ENCODE data around the gene BEGAIN. TPM values are rescaled to one million over a fixed set of nuclear protein-coding genes. Genes with fewer than 3 reads are reported as not detected.

BEGAIN gene
- total and polyA plus RNA-seq, 8 donors: 1.2 to 3.6 (median 2.0) TPM

- no peaks in the 10 kb centered on the region for H3K9me3 ChIP-seq
- peak in 2 of 4 donors; percentile 20 to 42 for DNase-seq
- intact Hi-C loops (cut with DNase I): no loop called here
- H3K36me3 ChIP-seq: no peaks in the 10 kb centered on the region
- H3K4me3 ChIP-seq: no peak overlapping the region
- peaks cover 14 to 77% of the 10 kb centered on the region in 2 donors for H3K27me3 ChIP-seq
- H3K4me1 ChIP-seq: peaks cover 0 to 10% of the 10 kb centered on the region in 2 donors
- no peak overlapping the region for H3K27ac ChIP-seq
- no peak for ATAC-seq
- TF ChIP-seq, protein P1, sequence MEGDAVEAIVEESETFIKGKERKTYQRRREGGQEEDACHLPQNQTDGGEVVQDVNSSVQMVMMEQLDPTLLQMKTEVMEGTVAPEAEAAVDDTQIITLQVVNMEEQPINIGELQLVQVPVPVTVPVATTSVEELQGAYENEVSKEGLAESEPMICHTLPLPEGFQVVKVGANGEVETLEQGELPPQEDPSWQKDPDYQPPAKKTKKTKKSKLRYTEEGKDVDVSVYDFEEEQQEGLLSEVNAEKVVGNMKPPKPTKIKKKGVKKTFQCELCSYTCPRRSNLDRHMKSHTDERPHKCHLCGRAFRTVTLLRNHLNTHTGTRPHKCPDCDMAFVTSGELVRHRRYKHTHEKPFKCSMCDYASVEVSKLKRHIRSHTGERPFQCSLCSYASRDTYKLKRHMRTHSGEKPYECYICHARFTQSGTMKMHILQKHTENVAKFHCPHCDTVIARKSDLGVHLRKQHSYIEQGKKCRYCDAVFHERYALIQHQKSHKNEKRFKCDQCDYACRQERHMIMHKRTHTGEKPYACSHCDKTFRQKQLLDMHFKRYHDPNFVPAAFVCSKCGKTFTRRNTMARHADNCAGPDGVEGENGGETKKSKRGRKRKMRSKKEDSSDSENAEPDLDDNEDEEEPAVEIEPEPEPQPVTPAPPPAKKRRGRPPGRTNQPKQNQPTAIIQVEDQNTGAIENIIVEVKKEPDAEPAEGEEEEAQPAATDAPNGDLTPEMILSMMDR (IDR thresholded peaks at IDR 0.05): no peak
Measured at GRCh38 chr14:100589071-100589759, 2.0 kb upstream of the BEGAIN start.

DNA sequence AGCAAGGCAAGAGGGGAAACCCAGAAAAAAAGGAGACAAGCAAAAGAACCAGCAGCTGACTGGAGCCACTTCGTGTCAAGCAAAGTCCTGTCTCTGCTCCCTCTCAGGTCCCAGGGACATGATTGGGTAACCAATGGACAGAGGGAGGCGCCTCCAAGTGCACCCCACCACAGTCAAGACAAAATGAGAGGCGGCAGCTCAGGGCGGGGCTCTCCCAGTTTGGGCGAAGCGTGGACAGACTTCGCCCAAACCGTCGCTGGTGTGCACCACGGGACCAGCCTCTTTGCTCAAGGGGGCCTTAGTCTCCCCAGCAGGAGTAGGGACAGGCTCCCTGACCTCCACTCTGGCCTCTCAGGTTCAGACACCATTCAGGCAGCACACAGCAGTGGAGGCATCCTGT, 1.5 kb upstream of the BEGAIN start:
- Histone ChIP-seq H3K36me3 (no peaks in the 10 kb centered on the region), H3K9me3 (no peaks in the 10 kb centered on the region), H3K4me3 (no peak overlapping the region), H3K27ac (no peak overlapping the region), H3K4me1 (peaks cover 0 to 10% of the 10 kb centered on the region in 2 donors), H3K27me3 (peaks cover 14 to 72% of the 10 kb centered on the region in 2 donors)
- DNase-seq: peak in 1 of 4 donors; percentile 38
- TF ChIP-seq, protein P1 (IDR thresholded peaks at IDR 0.05): no peak
- ATAC-seq: no peak
- intact Hi-C loops (cut with DNase I): no loop called here

DNA sequence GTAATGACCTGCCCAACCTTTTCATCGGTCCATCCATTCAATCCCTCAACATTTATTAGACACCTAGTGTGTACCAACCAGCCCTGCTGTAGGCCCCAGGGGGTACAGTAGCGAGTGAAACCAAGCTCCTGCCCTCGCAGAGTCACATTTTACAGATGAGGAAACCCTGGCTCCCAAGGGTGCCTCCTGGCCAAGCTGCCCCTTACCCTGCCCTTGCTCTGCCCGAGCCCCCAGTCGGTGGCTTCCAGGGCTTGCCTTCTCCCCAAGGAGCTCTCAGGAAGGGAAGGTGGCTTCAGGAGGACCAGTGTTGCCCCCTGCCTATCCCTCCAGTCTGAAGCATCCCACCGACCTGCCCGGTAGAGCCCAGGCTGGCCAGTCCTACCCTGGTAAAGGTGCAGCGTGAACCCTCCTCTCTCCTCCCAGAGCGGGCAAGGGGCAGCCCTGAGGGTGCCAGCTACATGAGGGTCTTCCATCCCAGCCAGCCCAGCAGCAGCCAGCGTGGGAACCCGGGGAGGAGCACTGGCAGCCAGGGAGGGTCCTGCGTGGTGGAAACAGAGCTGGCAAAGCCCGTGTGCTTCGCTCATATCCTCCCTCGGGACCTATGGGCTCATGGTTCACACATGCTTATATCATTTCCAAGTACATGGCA, 670 bp upstream of the BEGAIN start:
- Histone ChIP-seq H3K27me3 (peaks cover 14 to 69% of the 10 kb centered on the region in 2 donors), H3K9me3 (no peaks in the 10 kb centered on the region), H3K36me3 (no peaks in the 10 kb centered on the region), H3K4me1 (peaks cover 0 to 10% of the 10 kb centered on the region in 2 donors), H3K27ac (no peak overlapping the region), H3K4me3 (no peak overlapping the region)
- TF ChIP-seq, protein P1 (IDR thresholded peaks at IDR 0.05): no peak
- no peak for ATAC-seq
- intact Hi-C loops (cut with DNase I): no loop called here
- peak in 2 of 4 donors; percentile 22 to 45 for DNase-seq

DNA sequence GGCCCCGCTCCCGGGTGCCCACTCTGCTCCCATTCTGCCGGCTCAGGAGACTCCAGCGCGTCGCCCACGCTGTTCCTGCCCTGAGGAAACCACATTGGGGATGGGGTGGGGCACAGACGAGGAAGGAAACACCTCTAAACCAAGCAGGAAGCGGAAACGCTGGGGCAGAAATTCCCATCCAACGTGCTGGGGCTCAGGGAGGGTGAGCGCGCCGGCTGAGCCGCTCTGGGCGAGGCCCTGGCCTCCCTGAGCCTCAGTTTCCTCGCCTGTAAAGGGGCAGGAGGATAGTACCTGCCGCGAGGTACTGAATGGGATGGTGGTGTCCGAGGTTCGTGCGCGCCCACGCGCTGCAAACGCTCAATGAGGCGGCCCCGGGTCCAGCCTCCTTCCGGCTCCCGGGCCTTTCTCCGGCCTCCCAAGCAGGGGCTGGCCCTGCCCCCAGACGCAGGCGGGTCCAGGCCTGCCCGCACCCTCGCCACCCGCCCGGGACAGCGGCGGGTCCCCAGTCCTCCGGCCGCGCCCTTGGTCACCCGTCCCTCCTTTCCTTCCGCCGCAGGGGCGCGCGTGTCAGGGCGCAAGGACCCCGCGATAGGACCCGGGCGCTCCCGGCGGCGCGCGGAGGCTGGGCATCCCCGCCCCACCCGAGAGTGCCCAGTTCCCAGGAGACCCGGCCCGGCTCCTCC, 673 bp downstream of the BEGAIN start:
- intact Hi-C loops (cut with DNase I): no loop called here
- Histone ChIP-seq H3K27me3 (peaks cover 14 to 57% of the 10 kb centered on the region in 2 donors), H3K36me3 (no peaks in the 10 kb centered on the region), H3K4me1 (peaks cover 0 to 10% of the 10 kb centered on the region in 2 donors), H3K27ac (no peak overlapping the region), H3K4me3 (peak overlapping the region; percentile 38 to 53), H3K9me3 (no peaks in the 10 kb centered on the region)
- ATAC-seq (peak; percentile 58), DNase-seq (peak in 1 of 4 donors; percentile 83)
- TF ChIP-seq, protein P1 (IDR thresholded peaks at IDR 0.05): no peak

GRCh38 chr14:100586153-100586402, 1.1 kb downstream of the BEGAIN start:
- H3K4me3 ChIP-seq: peak overlapping the region; percentile 38 to 53
- TF ChIP-seq, protein P1 (IDR thresholded peaks at IDR 0.05): no peak
- ATAC-seq: no peak

More at GRCh38 chr14:100586153-100586402, 1.1 kb downstream of the BEGAIN start:
- Histone ChIP-seq H3K27ac (no peak overlapping the region), H3K9me3 (no peaks in the 10 kb centered on the region), H3K27me3 (peaks cover 14 to 53% of the 10 kb centered on the region in 2 donors), H3K36me3 (no peaks in the 10 kb centered on the region), H3K4me1 (peaks cover 0 to 10% of the 10 kb centered on the region in 2 donors)
- peak in 1 of 4 donors; percentile 63 for DNase-seq
- intact Hi-C loops (cut with DNase I): no loop called here

Measured in left lung (tissue), 10 donors.